GM08714 (cell line): ENCODE measurements around the gene DDB1.

Experiments
- H3K4me3 ChIP-seq: fragments of 200-500 bp; sonication (Bioruptor generic); 2 replicates; pipeline ENCODE4 v1.5.1; 2014; ENCODE audit warnings: mild to moderate bottlenecking, low read length, inconsistent platforms
- ZNF274 ChIP-seq: IDR thresholded peaks from 2 replicates; pipeline ENCODE4 v1.6.1; 2012; ENCODE audit warnings: mild to moderate bottlenecking, low read depth, low read length

DDB1 gene

DNA sequence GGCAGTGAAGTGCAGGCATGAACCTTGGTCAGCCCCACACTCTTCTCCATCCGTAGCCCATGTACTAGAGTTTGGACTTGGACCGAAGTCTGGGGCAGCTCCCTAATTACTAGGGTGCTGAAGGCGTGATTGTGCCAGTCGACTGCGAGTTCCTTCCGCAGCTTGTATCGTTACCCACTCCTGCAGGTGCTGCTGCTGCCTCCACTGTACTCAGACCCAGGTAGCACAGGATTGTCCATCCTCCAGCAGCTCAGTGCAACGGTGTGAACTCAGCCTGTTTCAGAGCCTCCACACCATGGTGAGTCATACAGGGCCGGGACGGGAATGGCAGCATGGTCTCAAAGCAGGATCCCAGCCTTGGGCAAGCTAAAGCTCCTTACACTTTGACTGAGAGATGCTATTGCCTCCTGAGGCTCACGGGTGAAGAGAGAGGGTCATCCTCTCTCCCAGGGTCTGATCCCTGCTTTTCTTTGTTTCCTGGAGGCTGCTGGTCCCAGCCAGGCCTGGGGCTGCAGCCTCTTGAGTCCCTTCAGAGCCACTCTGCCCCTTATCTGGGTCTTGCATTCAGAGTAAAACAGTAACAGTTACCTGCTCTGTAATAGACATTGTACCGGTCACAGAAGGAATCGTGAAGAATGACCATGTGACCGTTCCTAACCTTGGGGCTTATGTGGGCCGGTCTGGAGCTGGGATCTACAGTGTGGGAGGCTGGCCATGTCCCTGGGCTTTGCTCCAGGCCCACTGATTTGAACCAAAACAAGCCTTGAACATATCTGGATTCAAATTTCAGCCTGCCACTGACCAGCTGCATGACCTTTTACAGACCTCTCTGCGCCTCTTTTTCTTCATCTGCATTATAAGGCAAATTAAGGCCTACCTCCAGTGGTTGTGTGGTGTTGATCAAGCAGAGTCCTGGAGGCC, 1.8 kb upstream of the DDB1 start:
- TF ChIP-seq ZNF274: no peak
- H3K4me3 ChIP-seq: no peak overlapping the region

DNA sequence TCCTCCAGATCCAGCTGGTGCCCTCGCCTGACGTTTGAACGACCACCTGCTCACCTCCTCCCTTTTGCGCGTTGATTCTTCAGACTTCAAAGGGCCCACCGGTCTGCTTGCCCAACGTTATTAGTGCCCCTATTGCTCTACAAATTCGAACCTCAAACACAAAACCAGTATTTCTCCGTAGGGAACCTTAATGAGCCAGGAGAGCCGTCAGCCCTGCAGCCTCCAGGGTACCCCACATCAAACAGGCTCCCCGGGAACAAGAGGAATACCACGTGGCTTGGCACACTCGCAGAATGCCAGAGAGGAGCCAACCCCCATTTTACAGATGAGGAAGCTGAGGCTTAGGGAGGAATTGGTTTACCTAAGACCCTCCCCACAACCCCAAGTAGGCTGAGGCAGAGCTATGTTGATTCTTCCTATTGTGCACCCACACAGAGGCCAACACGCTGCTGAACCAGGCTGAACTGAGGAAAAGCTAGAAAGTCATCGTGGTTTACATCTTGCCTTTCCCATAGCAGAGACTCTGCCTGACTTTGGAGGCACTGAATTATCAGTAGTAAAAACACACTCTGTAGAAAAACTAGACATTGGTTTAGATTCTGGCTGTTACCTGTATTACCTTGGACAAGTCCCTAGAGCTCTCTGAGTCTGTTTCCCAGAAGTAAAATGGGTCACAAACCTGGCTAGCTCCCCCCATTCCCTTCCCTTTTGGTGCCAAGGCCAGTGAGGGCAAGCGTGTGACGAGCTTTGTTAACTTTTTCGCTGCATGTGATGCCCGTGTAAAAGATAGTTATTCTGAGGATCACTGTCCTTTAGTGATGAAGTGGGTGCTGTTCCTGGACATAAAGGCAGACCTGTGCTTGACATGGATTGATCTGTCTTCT, 887 bp upstream of the DDB1 start:
- TF ChIP-seq ZNF274: no peak
- H3K4me3 ChIP-seq: peak overlapping the region; percentile 93

DNA sequence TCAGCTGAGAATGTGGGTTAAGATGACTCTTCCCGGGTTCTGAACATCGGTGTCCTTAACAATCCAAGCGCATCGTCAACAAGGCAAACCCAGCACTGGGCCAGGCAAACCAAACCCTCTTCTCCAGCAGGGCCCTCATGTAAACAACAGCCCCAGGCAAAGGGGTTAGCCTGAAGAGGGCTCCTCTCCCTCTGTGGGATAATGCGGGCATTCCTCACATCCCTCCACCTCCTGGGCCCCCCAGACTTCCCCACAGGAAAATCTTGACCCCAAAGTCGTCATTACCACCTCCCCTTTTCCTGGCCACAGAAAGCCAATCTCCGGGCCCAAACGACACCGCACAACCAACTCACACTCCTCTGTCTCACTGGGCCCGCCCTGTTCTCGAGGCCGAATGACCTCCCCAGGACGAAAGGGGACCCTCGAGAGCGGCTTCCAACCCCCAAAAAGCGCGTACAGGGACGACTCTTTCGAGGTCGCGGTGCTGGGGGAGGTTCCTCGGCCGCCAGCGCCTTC, 566 bp downstream of the DDB1 start:
- TF ChIP-seq ZNF274: no peak
- peak overlapping the region; percentile 93 for H3K4me3 ChIP-seq

DNA sequence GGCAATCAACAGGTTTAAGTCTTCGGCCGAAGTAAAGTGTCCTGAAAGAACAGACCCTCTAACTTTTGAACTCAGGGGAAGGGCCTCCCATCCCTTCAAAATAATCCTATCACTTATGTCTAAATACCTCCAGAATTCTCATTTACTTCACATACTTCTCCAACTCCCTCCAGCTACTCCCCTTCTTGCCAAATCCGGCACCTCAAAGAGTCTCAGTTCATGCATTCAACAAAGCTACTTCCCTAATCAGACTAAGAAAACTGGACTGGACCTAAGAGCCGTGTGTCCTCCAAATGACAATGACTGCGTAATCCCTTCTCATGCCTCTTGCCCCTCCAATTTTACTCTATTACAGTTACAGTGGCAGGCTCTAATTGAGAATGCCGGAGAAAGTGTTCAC, 1.3 kb downstream of the DDB1 start:
- H3K4me3 ChIP-seq: peak overlapping the region; percentile 93
- TF ChIP-seq ZNF274: no peak

DNA sequence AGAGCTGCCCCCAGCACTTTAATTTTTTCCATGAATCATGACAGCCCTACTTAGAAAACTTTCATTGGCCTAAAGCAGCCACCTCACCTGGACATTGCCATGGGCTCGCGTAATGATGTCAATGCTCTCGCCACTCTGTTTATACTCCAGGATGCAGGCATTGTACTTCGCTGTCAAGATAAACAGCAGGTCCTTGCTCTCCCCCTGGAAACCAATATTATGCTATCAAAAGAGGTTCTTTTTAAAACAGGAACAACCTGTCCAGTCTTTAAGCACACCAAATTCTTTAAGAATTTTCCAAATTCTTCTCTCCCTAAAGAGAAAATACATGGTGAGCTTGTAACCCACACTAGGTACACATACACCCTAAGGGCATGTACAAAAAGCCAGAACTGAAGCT, 3.0 kb downstream of the DDB1 start:
- TF ChIP-seq ZNF274: no peak
- H3K4me3 ChIP-seq: no peak overlapping the region

DNA sequence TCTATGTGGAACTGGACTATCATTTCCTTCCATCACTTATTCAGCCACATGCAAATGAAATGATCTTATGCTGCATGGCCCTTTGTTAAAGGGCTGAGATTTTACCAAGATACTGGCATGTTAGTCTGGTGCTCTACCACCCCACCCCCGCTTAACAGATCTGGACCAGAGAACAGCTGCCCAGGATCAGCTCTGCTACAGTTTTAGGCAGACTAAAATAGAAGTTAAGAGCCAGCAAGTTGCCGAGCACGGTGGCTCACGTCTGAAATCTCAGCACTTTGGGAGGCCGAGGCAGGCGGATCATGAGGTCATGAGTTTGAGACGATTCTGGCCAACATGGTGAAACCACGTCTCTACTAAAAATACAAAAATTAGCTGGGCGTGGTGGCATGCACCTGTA, 4.6 kb downstream of the DDB1 start:
- TF ChIP-seq ZNF274: no peak
- no peak overlapping the region for H3K4me3 ChIP-seq

DNA sequence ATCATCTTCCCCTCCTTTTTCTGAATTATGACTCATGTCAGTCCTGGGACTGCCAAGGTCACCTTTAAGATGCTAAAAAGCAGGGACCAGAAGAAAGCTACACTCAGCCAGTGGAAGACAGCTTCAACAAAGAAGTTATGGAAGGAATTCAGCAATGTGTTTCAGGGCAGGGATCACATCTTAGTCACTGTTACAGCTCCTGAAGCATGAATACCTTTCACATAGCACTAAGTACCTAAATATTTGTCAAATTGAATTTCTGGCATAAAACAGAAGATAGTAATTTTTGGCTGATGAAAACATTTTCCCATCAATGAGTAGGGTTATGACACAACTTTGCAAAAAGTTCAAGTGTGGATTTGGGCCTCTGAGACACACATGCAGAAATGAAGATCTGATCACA, 5.2 kb downstream of the DDB1 start:
- TF ChIP-seq ZNF274: no peak
- no peak overlapping the region for H3K4me3 ChIP-seq

DNA sequence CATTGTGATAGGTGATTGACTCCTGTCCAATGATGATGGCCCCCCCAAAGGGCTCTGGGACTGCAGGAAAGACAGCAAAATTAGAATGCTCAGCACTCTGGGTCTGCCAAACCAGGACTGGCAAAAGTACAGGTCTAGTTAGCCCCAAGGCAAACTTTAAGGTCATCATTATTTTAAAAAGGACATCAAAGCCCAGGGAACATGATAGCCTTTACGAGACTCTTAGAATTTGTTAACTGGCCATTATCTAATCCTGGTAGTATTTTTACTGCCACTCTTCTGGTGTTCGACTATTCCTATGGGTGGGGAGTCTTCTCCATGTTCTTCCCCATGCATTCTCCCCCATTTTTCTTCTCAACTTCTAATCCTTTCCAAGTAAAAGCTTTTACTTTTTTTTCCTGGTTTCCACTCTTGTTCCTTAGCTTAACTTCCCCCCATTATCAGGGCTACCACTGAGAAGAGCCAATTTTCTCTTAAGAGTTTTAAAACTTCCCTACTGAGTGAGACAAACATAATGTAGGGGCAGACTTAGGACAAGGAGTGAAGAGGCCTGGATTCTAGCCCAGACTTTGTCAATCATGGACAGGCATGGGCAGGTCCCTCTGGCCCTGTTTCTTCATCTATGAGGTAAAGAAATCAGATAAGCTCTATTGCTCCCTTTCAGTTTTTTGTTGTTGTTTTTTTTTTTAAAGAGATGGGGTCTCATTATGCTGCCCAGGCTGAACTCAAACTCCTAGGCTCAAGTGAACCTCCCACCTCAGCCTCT, 7.1 kb downstream of the DDB1 start:
- TF ChIP-seq ZNF274: no peak
- no peak overlapping the region for H3K4me3 ChIP-seq

DNA sequence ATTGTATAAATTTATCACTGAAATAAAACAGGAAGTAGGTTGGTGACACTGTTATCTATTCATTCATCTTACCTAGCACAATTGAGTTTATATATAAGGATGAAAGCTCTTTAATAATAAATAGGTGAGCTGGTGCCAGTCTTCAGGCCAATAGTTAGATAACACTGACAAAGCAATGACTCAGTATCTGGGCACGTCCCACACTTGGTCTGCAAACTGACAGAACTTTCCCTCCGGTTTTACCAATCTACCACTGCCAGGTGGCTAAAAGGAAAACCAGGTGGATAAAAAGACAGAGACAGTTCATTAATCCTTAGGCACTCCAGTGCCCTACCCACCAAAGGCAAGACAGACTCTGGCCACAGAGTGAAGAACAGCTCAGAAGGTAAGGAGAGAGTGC, 17.6 kb downstream of the DDB1 start:
- no peak for TF ChIP-seq ZNF274
- no peak overlapping the region for H3K4me3 ChIP-seq

DNA sequence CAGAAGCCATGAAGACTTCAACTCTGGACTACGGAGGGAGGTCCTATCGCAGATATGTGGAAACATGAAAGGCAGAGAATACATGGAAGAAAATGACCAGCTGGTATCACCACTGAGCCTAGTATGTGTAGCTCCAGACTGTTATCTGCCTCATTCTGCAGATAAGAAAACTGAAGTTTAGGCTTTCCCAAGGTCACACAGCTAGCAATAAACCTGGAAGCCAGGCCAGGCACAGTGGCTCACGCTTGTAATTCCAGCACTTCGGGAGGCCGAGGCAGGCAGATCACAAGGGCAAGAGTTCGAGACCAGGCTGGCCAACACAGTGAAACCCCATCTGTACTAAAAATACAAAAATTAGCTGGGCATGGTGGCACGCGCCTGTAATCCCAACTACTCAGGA, 22.2 kb downstream of the DDB1 start:
- no peak for TF ChIP-seq ZNF274
- H3K4me3 ChIP-seq: no peak overlapping the region

DNA sequence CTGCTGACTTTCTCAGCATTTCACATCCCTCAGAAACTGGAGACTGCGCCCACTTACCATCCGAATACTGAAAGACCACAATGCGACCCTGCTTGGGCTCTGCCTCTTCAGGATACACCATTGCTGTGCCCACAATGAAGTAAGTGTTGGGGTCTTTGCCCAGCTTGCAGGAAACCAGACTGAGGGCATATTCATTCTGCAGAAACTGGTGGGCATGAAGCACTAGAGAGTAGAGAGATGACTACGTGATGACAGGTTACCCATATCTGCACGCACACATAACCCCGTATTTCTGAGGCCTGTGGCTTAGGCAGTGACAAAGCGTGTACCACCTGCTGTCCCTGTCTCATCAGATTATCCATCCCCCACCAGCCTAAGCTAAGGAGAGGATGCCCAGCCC, 23.2 kb downstream of the DDB1 start:
- no peak overlapping the region for H3K4me3 ChIP-seq
- TF ChIP-seq ZNF274: no peak

DNA sequence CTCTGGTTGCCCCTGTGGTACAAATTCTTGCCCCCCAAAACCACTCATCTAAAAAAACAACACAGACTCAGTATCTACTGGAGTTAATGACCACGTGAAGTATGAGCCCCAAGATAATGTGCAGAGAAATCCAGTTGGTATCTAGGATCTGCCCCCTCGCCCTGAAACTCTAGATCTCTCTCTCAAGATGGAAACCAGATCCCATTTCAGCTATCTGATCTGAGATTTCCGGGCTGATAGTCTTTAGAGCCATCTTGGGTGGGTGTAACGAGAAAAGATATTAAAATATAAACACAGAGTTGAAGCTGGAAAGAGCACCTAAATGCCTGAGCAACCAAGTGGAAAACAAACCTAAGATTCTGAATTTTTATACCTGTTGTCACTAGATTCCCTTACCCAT, 23.8 kb downstream of the DDB1 start:
- TF ChIP-seq ZNF274: no peak
- no peak overlapping the region for H3K4me3 ChIP-seq

DNA sequence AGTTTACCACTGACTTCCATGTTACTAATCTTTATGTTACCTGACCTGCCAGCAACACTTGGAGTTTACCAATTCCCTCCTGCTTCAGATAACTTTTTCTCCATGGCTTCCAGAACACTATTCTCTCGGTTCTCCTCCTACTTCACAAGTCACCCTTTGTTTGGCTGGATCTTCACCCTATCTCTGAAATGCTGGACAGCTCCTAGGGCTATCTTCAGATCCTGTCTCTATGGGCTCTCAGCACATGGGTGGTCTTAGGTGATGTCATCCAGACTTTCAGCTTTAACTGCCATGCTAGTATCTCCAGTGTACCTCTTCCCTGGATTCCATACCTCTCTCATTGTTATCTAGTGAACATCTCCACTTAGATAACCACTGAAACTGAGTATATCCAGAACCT, 25.6 kb downstream of the DDB1 start:
- H3K4me3 ChIP-seq: no peak overlapping the region
- TF ChIP-seq ZNF274: no peak

DNA sequence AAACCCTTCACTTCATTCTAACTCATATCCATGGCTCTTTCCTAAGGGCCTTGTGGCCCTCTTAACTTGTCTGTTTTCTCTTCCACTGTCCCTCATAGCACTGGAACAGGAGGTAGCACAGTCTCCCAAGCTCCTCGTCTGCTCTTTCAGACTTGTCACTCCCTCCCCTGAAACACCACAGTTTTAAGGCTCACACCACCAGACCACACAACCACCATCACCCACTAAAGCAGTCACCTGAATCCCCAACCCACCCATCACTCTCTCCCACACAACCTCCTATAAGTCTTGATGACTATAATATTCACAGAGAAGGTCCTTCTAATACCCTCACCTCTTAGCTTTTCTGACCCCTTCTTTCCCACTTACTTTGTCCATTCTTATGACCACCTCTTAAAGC, 26.7 kb downstream of the DDB1 start:
- H3K4me3 ChIP-seq: no peak overlapping the region
- no peak for TF ChIP-seq ZNF274

DNA sequence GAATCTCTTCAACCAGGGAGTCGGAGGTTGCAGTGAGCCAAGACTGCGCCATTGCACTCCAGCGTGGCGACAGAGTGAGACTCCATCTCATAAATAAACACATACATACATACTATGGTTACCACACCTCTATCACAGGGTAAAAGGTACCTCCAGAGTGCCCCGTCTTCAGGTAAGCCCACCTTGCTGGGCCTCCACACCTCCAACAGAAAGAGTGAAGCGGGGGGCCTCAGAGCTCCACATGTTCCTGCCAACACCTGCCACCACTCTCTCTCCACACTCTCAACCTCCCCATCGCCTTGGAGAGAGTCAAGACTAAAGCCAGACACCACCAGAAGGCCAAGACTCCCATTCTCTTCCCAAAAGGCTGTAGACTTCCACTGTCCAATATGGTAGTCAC, 27.5 kb downstream of the DDB1 start:
- TF ChIP-seq ZNF274: no peak
- no peak overlapping the region for H3K4me3 ChIP-seq
